Body of pancreas (tissue), 4 donors: ENCODE data around the gene ZFPL1. TPM values are rescaled to one million over a fixed set of nuclear protein-coding genes. Genes with fewer than 3 reads are reported as not detected.

Experiments
- ATAC-seq: fragments of 150-250 bp; one replicate; pipeline ENCODE4 v1.9.1; 2016
- DNase-seq, 4 donors: peaks; one replicate each; pipeline ENCODE4 v3.0.0-alpha.2; 2019
- H3K27ac ChIP-seq, 4 donors: fragments of 200-600 bp; sonication (generic); 1 replicate in 3 of 4; 2 replicates in 1 of 4; pipeline versions ENCODE4 v1.5.1 to v1.6.1; 2016 to 2019; ENCODE audit warnings: mild to moderate bottlenecking in 1 of 4, mixed read lengths in 1 of 4, moderate library complexity in 1 of 4
- H3K27me3 ChIP-seq, 2 donors: fragments of 200-600 bp; sonication (generic); one replicate each; pipeline ENCODE4 v1.6.0; 2016; ENCODE audit warnings: mild to moderate bottlenecking in 1 of 2
- H3K36me3 ChIP-seq, 2 donors: fragments of 200-600 bp; sonication (generic); replicated peaks in 1 of 2; 2 replicates each; pipeline ENCODE4 v1.5.1; 2016; ENCODE audit warnings: low read depth in 2 of 2; ENCODE audit not compliant: insufficient read depth in 1 of 2
- H3K4me1 ChIP-seq: fragments of 200-600 bp; sonication (generic); one replicate; pipeline ENCODE4 v1.6.0; 2016
- H3K4me3 ChIP-seq, 2 donors: fragments of 200-600 bp; sonication (generic); 1 replicate in 1 of 2; 2 replicates in 1 of 2; pipeline ENCODE4 v1.5.1; 2016 to 2019
- H3K9me3 ChIP-seq, 3 donors: fragments of 200-600 bp; sonication (generic); 1 replicate in 2 of 3; 2 replicates in 1 of 3; pipeline ENCODE4 v1.5.1; 2016
- CTCF ChIP-seq, 7 experiments: fragments of 450-650 bp in 4 of 7; fragments of 200-600 bp in 3 of 7; sonication (generic) in 3 of 7; IDR thresholded peaks; one replicate each; pipeline ENCODE4 v1.5.1; 2016 to 2019; ENCODE audit warnings: antibody characterized with exemption in 7 of 7
- POLR2A ChIP-seq, 3 donors: fragments of 450-650 bp; IDR thresholded peaks; one replicate each; pipeline ENCODE4 v1.6.1; 2016; ENCODE audit warnings: antibody characterized with exemption in 3 of 3, mild to moderate bottlenecking in 2 of 3
- WGBS, 2 donors: methylation state at CpG; one replicate each; pipeline ENCODE4 v1.1.5; 2017; 5-methylcytosine and 5-hydroxymethylcytosine counted together
- intact Hi-C: fragments of 100-400 bp; cut with DNase I; formaldehyde crosslinking; loops from one replicate; pipeline ENCODE4 v1.15.1; 2023
- total RNA-seq, 2 donors: library from RNA; depleted of rRNA; stranded (reverse); fragments of >200 nt; gene quantifications; one replicate each; pipeline ENCODE4 v1.1.0, GENCODE V29; 2016

ZFPL1 gene
- total RNA-seq, 2 donors from 2014 or later: 23.1 to 29.3 TPM

- WGBS, 2 donors: 83 to 98% methylated on average over 1 to 4 of the region's 5 CpGs
- no peak overlapping the region for H3K27ac ChIP-seq
- ATAC-seq (no peak), DNase-seq (no peak)
- H3K36me3 ChIP-seq: no peaks in the 10 kb centered on the region
- intact Hi-C loops: no loop called here
- no peaks in the 10 kb centered on the region for H3K27me3 ChIP-seq
- H3K4me1 ChIP-seq: peaks cover 21% of the 10 kb centered on the region
- H3K9me3 ChIP-seq: no peaks in the 10 kb centered on the region
- H3K4me3 ChIP-seq: no peak overlapping the region
- TF ChIP-seq CTCF (IDR thresholded peaks at IDR 0.05) (no peak), POLR2A (IDR thresholded peaks at IDR 0.05) (no peak)
Measured at GRCh38 chr11:65045061-65045460, 39.0 kb upstream of the ZFPL1 start.

GRCh38 chr11:65045728-65046127 is 38.3 kb upstream of the ZFPL1 start:
- WGBS, 2 donors: 82 to 100% methylated on average over 1 to 7 of the region's 7 CpGs
- intact Hi-C loops: no loop called here
- no peak for TF ChIP-seq CTCF (IDR thresholded peaks at IDR 0.05)
- TF ChIP-seq POLR2A (IDR thresholded peaks at IDR 0.05): no peak
- no peaks in the 10 kb centered on the region for H3K9me3 ChIP-seq
- peaks cover 16% of the 10 kb centered on the region for H3K4me1 ChIP-seq
- H3K4me3 ChIP-seq: no peak overlapping the region
- H3K27ac ChIP-seq: no peak overlapping the region
- ATAC-seq (no peak), DNase-seq (no peak)
- no peaks in the 10 kb centered on the region for H3K36me3 ChIP-seq
- no peaks in the 10 kb centered on the region for H3K27me3 ChIP-seq

- Histone ChIP-seq H3K27ac (no peak overlapping the region), H3K4me3 (no peak overlapping the region), H3K4me1 (peaks cover 2% of the 10 kb centered on the region), H3K27me3 (no peaks in the 10 kb centered on the region), H3K36me3 (no peaks in the 10 kb centered on the region), H3K9me3 (no peaks in the 10 kb centered on the region)
- 49 to 74% methylated on average over 33 to 55 of the region's 56 CpGs for WGBS, 2 donors
- ATAC-seq (no peak), DNase-seq (no peak)
- intact Hi-C loops: no loop called here
- TF ChIP-seq CTCF (IDR thresholded peaks at IDR 0.05) (no peak), POLR2A (IDR thresholded peaks at IDR 0.05) (no peak)
Measured at GRCh38 chr11:65047581-65048422, 36.2 kb upstream of the ZFPL1 start.

- intact Hi-C loops: no loop called here
- TF ChIP-seq POLR2A (IDR thresholded peaks at IDR 0.05) (no peak), CTCF (IDR thresholded peaks at IDR 0.05) (no peak)
- no peak overlapping the region for H3K4me3 ChIP-seq
- WGBS, 2 donors: 82 to 85% methylated on average over 9 of the region's 9 CpGs
- H3K27ac ChIP-seq: no peak overlapping the region
- H3K9me3 ChIP-seq: no peaks in the 10 kb centered on the region
- no peaks in the 10 kb centered on the region for H3K36me3 ChIP-seq
- ATAC-seq: no peak
- H3K27me3 ChIP-seq: no peaks in the 10 kb centered on the region
- DNase-seq: no peak
- no peaks in the 10 kb centered on the region for H3K4me1 ChIP-seq
Measured at GRCh38 chr11:65051398-65051858, 32.6 kb upstream of the ZFPL1 start.
